Loucy (cell line): ENCODE measurements around the gene CSF3.

Experiments
- H2AFZ ChIP-seq: fragments of 200-600 bp; sonication (generic); 2 replicates; pipeline ENCODE4 v1.6.0; 2016; ENCODE audit warnings: antibody characterized with exemption, mild to moderate bottlenecking, low read length, moderate library complexity
- H3F3A ChIP-seq: fragments of 200-600 bp; 2 replicates; pipeline ENCODE4 v1.6.0; 2016; ENCODE audit warnings: antibody characterized with exemption, low read depth, mild to moderate bottlenecking
- H3K27me3 ChIP-seq: fragments of 200-600 bp; sonication (generic); 2 replicates; pipeline ENCODE4 v1.6.1; 2014; ENCODE audit warnings: low read length, mild to moderate bottlenecking; ENCODE audit not compliant: insufficient read depth, poor library complexity, severe bottlenecking
- H3K36me3 ChIP-seq: fragments of 200-600 bp; sonication (generic); 2 replicates; pipeline ENCODE4 v1.6.1; 2016; ENCODE audit warnings: low read length; ENCODE audit not compliant: insufficient read depth
- H3K4me1 ChIP-seq: fragments of 200-600 bp; sonication (generic); 2 replicates; pipeline ENCODE4 v1.5.1; 2014; ENCODE audit warnings: low read length, mild to moderate bottlenecking; ENCODE audit not compliant: insufficient read depth, poor library complexity, severe bottlenecking
- H3K4me2 ChIP-seq: fragments of 200-600 bp; sonication (generic); 2 replicates; pipeline ENCODE4 v1.6.0; 2014; ENCODE audit warnings: antibody characterized with exemption, low read length, low read depth, mild to moderate bottlenecking; ENCODE audit not compliant: poor library complexity, severe bottlenecking
- H3K4me3 ChIP-seq: fragments of 200-600 bp; sonication (generic); 2 replicates; pipeline ENCODE4 v1.5.1; 2014; ENCODE audit warnings: low read length, mild to moderate bottlenecking, mixed read lengths; ENCODE audit not compliant: poor library complexity, severe bottlenecking
- H3K79me2 ChIP-seq: fragments of 200-600 bp; sonication (generic); 2 replicates; pipeline ENCODE4 v1.6.1; 2014; ENCODE audit warnings: low read length; ENCODE audit not compliant: insufficient read depth
- H3K9ac ChIP-seq: fragments of 200-600 bp; sonication (generic); 2 replicates; pipeline ENCODE4 v1.6.0; 2014; ENCODE audit warnings: mild to moderate bottlenecking, low read depth, low read length, moderate library complexity; ENCODE audit not compliant: poor library complexity, severe bottlenecking
- H3K9me2 ChIP-seq: fragments of 200-600 bp; sonication (generic); replicated peaks from 2 replicates; pipeline ENCODE4 v1.6.1; 2016; ENCODE audit warnings: low read depth, low read length, mixed read lengths
- H3K9me3 ChIP-seq: fragments of 200-600 bp; sonication (generic); 2 replicates; pipeline ENCODE4 v1.6.1; 2014; ENCODE audit warnings: mild to moderate bottlenecking, antibody characterized with exemption, low read length, low read depth; ENCODE audit not compliant: insufficient read depth
- H4K20me1 ChIP-seq: fragments of 200-600 bp; sonication (generic); 2 replicates; pipeline ENCODE4 v1.6.0; 2014; ENCODE audit warnings: antibody characterized with exemption, low read length, mild to moderate bottlenecking; ENCODE audit not compliant: insufficient read depth, poor library complexity, severe bottlenecking
- EZH2phosphoT487 ChIP-seq: fragments of 200-600 bp; IDR thresholded peaks from 2 replicates; pipeline ENCODE4 v1.6.1; 2018; ENCODE audit warnings: antibody characterized with exemption, mild to moderate bottlenecking, moderate library complexity, borderline replicate concordance
- TF ChIP-seq, protein P1 (sequence below): fragments of 200-600 bp; sonication (generic); conservative IDR thresholded peaks from 2 replicates; pipeline ENCODE4 v1.5.1; 2014; ENCODE audit warnings: mild to moderate bottlenecking, antibody characterized with exemption, low read length

The CSF3 gene

DNA sequence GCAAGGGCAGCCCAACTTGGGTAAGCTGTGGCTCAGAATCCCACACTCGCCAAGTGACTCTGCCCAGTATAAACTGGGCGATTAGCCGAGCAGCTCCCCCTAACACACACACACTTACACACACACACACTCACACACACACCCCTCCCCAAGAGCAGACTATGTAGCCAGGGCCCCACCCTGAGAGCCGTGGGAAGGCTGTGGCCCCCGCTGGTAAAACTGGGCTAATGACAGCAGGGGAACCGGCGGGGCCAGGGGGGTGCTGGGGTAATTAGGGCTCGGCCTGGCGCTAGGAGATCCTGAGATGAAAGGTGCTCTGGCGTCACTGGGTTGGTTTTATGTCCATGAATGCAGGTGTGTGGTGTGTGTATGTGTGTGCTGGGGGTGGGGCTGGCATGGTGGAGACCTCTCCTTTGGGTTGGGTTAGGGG lies 46.4 kb downstream of the CSF3 start:
- Histone ChIP-seq H3K4me2 (peak overlapping the region; percentile 92), H3K9ac (no peak overlapping the region), H3K9me3 (no peaks in the 10 kb centered on the region)

DNA sequence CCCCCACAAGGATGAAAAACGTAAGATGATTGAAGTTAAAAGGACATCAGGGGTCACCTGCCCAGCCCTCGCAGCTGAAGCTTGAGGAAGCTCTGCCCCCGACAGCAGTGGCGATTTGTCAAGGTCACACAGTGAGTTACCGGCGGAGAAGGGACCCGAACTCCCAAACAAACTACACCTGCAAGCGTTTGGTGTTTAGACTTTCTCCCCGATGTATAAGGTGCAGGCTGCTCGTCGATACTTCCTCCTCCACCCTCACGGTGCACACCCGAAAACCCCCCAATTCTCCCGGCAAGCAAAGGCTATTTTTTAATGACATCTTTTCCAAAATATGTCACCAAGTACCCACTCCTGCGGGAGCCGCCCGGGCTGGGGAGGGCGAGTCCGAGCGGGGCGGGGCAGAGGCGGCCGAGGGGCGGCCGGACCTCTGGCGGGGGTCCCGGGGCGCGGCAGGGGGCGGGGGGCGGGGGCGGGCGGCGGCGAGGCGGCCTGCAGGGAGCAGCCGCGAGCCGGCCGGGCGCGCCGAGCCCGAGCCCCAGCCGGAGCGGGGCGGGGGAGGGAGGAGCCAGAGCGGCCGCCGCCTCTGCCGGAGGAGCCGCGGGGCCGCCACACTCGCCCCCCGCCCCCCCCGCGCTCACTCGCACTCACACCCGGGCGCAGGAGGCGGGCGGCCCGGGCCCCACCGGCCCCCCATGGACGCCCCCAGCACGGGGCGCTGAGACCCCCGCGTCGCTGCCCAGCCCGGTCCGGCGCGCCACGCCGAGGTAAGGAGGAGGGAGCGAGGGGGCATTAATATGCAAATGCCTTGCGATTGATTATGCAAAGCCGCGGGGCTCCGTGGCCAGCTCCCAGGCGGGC lies 47.3 kb downstream of the CSF3 start, which contains the start of gene THRA:
TSS of gene THRA (plus strand) at position 637 of the 858 bp plus-strand sequence. CDS start 11,524 bp downstream, outside the sequence.
- H4K20me1 ChIP-seq: no peaks in the 10 kb centered on the region
- no peaks in the 10 kb centered on the region for H3K36me3 ChIP-seq
- peak within 1 kb of the TSS; percentile 92 for H3K4me2 ChIP-seq
- H3K9me2 ChIP-seq: no peaks in the 10 kb centered on the region
- H3K79me2 ChIP-seq: peaks cover 22% of the 10 kb centered on the region
- H3K4me3 ChIP-seq: peak within 1 kb of the TSS; percentile 96
- H3K4me1 ChIP-seq: peaks cover 42% of the 10 kb centered on the region
- peak within 1 kb of the TSS; percentile 98 for H2AFZ ChIP-seq
- no peaks in the 10 kb centered on the region for H3K9me3 ChIP-seq
- H3K27me3 ChIP-seq: no peaks in the 10 kb centered on the region
- TF ChIP-seq, protein P1, sequence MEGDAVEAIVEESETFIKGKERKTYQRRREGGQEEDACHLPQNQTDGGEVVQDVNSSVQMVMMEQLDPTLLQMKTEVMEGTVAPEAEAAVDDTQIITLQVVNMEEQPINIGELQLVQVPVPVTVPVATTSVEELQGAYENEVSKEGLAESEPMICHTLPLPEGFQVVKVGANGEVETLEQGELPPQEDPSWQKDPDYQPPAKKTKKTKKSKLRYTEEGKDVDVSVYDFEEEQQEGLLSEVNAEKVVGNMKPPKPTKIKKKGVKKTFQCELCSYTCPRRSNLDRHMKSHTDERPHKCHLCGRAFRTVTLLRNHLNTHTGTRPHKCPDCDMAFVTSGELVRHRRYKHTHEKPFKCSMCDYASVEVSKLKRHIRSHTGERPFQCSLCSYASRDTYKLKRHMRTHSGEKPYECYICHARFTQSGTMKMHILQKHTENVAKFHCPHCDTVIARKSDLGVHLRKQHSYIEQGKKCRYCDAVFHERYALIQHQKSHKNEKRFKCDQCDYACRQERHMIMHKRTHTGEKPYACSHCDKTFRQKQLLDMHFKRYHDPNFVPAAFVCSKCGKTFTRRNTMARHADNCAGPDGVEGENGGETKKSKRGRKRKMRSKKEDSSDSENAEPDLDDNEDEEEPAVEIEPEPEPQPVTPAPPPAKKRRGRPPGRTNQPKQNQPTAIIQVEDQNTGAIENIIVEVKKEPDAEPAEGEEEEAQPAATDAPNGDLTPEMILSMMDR: no peak
- TF ChIP-seq EZH2phosphoT487: no peak
- no peaks in the 10 kb centered on the region for H3F3A ChIP-seq
- peak within 1 kb of the TSS; percentile 91 for H3K9ac ChIP-seq

More for the DNA sequence above, 46.4 kb downstream of the CSF3 start:
- no peaks in the 10 kb centered on the region for H3K27me3 ChIP-seq
- TF ChIP-seq, protein P1: no peak
- TF ChIP-seq EZH2phosphoT487: no peak
- peaks cover 22% of the 10 kb centered on the region for H3K79me2 ChIP-seq
- H4K20me1 ChIP-seq: no peaks in the 10 kb centered on the region
- H3K4me1 ChIP-seq: peaks cover 34% of the 10 kb centered on the region
- H2AFZ ChIP-seq: no peak overlapping the region; the same call in 1 of the 2 replicates
- peak overlapping the region; percentile 74 for H3K4me3 ChIP-seq
- no peaks in the 10 kb centered on the region for H3K36me3 ChIP-seq
- no peaks in the 10 kb centered on the region for H3K9me2 ChIP-seq
- no peaks in the 10 kb centered on the region for H3F3A ChIP-seq

DNA sequence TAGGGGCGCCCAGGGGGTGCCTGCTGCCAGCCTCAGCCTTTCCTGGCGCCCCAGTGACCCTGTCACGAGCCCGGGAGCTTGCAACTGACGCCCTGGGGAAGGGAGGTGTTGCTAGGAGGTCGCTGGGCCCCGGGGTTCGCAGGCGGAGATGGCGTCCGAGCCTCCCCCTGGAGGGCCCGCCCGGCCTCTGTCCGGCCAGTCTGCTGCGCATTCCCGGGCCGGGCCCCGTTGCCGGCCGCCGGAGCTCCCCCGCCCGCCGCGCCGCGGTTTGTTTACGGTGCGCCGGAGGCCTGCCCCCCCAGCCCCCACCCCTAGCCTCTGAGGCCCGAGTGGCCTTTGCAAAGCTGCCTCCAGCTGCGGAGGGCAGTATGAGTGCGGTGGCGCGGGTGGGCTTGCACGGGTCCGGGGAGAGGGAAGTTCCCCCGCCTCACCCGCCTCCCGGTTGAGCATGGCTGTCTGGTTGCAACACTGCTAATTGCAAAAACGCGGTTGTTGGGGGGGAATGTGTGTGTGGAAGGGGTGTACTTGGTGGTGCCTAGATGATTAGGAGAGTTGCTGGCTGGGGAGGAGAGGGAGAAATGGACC lies 48.0 kb downstream of the CSF3 start:
- Histone ChIP-seq H3K9me2 (no peaks in the 10 kb centered on the region), H3K36me3 (no peaks in the 10 kb centered on the region), H3F3A (no peaks in the 10 kb centered on the region), H3K27me3 (no peaks in the 10 kb centered on the region), H3K4me1 (peaks cover 44% of the 10 kb centered on the region), H3K4me2 (peak overlapping the region; percentile 81), H3K9me3 (no peaks in the 10 kb centered on the region), H4K20me1 (no peaks in the 10 kb centered on the region), H2AFZ (peak overlapping the region; percentile 98), H3K79me2 (peaks cover 22% of the 10 kb centered on the region), H3K9ac (peak overlapping the region; percentile 91), H3K4me3 (peak overlapping the region; percentile 96)
- TF ChIP-seq EZH2phosphoT487: no peak
- TF ChIP-seq, protein P1: no peak
